GM18517 (cell line): ENCODE results near the gene PNPLA3.
A peak's percentile ranks its signal among the peaks of the same experiment; 100 is the strongest.

Experiments used
- ATAC-seq: cut with Tn5 transposase; IDR thresholded peaks from one replicate; pipeline ENCODE4 v1.9.1; 2021; ENCODE audit warnings: mild to moderate bottlenecking, moderate library complexity; ENCODE audit not compliant: unreplicated experiment

The PNPLA3 gene

GRCh38 chr22:43923191-43923590 lies 414 bp upstream of the PNPLA3 start:
- ATAC-seq, result no peak

GRCh38 chr22:43924877-43925276 lies 1.3 kb downstream of the PNPLA3 start:
- ATAC-seq, result no peak

GRCh38 chr22:43925433-43926348 lies 2.1 kb downstream of the PNPLA3 start:
- no peak for ATAC-seq

DNA sequence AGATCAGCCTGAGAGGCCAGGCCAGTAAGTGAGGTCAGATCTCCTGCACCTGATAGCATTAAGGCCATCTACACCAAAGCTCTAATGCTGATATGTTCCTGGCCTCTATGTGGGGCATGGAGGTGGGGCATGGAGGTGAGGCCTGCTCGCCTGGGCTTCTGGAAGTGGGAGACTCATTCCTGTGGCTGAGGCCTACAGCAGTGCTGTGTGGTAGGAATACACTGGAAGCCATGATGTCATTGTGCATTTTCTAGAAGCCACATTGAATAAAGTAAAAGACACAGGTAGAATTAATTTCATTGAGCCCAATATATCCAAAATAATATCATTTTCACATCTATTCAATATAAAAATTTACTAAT lies 2.7 kb downstream of the PNPLA3 start:
- ATAC-seq, result no peak

DNA sequence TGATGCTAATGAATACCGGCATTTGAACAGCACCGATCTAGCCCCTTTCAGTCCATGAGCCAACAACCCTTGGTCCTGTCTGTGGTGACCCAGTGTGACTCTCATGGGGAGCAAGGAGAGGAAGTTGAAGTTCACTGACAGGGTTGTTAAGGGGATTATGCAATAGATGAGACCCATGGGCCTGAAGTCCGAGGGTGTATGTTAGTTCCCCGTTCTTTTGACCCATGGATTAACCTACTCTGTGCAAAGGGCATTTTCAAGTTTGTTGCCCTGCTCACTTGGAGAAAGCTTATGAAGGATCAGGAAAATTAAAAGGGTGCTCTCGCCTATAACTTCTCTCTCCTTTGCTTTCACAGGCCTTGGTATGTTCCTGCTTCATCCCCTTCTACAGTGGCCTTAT lies 4.9 kb downstream of the PNPLA3 start:
- no peak for ATAC-seq

DNA sequence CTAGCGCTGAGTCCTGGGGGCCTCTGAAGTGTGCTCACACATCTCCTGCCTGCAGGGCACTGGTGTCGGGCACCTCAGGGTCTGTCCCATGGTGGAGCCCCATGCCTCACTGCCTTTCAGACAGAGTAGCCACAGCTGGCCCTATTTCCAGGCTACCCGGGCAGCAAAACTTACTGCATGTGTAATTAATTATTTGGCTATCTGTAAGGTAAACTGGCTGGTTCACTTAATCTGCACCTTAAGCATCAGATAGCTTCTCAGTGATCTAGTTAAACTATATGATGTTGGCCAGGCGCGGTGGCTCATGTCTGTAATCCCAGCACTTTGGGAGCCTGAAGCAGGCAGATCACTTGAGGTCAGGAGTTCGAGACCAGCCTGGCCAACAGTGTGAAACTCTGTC lies 5.3 kb downstream of the PNPLA3 start:
- no peak for ATAC-seq

DNA sequence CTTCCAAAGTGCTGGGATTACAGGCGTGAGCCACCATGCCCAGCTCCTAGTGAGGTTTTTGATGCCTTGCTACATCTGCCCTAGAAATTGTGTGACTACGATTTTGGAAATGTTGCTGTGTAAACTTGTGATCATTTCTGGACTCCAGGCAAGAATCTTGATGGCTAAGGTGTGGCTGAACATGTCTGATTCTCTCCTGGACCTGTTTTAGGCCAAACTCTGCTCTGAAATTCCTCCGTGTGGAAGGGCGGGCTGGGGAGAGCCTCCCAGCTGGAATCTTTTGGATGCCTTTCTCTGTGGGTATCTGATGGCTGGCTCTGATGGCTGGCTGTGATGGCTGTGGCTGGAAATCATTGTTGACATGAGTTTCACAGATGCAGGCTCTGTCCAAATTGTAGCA lies 8.2 kb downstream of the PNPLA3 start:
- no peak for ATAC-seq

- no peak for ATAC-seq
Measured at GRCh38 chr22:43941449-43941848, 17.8 kb downstream of the PNPLA3 start.

DNA sequence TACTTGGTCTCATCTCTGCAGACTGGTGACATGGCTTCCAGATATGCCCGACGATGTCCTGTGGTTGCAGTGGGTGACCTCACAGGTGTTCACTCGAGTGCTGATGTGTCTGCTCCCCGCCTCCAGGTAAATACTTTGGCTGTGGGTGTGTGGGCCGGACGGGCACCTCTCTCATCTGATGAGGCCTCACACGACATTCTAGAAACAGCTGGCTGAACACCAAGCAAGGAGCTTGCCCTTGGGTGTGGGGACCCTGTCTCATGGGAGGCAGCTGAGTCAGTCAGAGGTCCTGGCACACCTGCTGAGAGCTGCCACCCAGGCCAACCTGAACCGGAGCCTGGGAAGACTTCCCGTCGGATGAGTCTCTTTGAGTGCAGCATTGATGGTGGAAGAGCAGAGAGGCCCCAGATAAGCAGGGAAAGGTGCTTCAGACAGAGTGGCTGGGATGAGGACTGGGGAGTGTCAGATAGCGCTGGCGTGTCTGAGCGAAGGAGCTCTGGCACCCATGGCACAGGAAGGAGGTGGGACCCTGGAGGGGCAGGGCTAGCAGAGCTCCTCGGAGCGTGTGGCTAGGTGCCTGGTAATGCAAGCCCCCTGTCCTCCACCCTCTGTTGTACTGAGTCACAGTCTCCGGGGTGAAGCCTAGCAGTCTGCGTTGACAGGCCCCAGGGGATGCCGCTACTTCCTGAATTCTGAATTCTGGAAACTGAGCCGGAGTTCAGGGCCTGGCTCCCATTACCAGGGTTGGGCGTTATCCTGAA lies 21.2 kb downstream of the PNPLA3 start:
- no peak for ATAC-seq

GRCh38 chr22:43945632-43946383 lies 22.2 kb downstream of the PNPLA3 start:
- no peak for ATAC-seq

- ATAC-seq, result no peak
Measured at GRCh38 chr22:43946384-43946667, 22.7 kb downstream of the PNPLA3 start.

- no peak for ATAC-seq
Measured at GRCh38 chr22:43948836-43949406, 25.3 kb downstream of the PNPLA3 start.

DNA sequence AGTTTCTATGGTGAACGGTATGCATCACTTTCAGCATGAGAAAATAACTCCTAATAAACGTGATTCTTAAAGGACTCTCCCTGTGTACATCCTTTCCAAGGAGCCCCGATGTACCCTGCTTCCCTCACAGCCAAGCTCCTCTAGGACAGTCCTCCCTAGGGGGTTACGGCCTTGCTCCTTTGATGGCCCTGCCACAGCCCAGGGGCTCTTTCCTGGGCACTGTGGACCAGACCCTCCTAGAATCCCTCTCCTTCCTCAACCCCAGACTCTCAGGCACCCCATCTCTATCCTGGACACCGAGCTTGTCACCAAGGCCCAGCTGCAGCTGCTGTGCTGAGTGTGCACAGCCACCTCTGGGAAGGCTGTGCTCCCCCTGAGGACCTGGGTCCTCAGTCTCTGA lies 27.8 kb downstream of the PNPLA3 start:
- ATAC-seq, result no peak

- ATAC-seq, result no peak
Measured at GRCh38 chr22:43951966-43952365, 28.4 kb downstream of the PNPLA3 start.

GRCh38 chr22:43953988-43954785 lies 30.6 kb downstream of the PNPLA3 start:
- no peak for ATAC-seq

DNA sequence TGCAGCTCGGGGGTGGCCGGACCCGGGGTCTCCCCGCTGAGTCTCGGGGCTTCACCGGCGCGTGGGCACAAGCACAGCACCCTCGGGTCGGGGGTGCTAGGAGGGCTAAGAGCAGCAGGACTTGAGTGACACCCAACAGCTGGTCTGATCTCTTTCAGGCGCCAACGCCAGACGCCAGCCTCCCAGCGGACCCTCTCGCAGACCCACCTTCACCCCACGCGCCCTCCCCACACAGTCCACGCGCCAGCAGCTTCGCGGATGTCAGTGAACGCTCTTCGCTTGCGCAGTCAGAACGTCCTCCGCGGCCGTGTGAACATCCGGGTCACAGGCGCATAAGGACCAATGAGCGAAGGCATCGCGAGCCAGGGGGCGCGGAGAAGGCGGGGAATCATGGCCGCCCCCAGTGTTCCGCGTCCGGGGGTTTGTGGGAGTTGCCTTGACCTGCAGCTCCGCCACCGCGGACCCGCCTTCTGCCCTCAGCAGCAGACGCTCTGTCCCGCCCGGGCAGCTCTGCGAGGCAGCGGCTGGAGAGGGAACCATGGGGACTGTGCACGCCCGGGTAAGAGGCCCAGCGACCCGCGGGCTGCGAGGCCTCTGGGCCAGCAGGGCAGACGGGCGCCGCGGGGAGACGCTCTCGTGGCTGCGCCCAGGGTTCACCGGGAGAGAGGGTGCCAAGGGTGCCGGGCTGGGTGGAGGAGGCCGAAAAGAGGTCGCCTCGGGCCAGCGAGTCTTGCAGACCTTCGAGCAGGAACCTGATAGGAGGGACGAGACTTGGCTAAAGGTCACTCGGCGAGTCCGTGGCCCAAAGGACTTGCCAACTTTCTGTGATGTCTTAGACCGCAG lies 31.7 kb downstream of the PNPLA3 start, which contains the start of gene SAMM50:
TSS of gene SAMM50 (plus strand) at position 403 of the 843 bp plus-strand sequence. CDS start at position 539, 136 bp downstream.
- peak; percentile 85 for ATAC-seq

GRCh38 chr22:43955883-43956782 lies 32.5 kb downstream of the PNPLA3 start:
- peak; percentile 16 for ATAC-seq

DNA sequence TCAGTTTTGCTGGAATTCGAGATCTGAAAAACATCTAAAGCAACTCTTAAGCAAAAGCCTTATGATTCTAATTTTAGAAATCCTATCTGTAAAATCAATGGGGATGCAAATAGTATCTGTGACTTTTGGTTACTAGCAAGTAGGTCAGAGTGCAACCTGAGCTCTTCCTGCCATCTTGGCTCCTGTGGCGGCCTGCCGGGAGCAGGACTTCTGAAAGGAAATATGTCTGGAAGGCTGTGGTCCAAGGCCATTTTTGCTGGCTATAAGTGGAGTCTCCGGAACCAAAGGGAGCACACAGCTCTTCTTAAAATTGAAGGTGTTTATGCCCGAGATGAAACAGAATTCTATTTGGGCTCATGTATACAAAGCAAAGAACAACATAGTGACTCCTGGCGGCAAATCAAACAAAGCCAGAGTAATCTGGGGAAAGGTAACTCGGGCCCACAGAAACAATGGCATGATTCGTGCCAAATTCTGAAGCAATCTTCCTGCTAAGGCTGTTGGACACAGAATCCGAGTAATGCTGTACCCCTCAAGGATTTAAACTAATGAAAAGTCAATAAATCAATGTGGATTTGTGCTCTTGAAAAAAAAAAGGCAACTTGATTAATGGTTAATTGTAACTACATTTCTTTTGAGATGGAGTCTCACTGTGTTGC lies 33.3 kb downstream of the PNPLA3 start:
- no peak for ATAC-seq
